ENCODE measurements around the gene MIF4GD. TPM values are rescaled to one million over a fixed set of nuclear protein-coding genes. Genes with fewer than 3 reads are reported as not detected.

MIF4GD gene
- total RNA-seq, 1 experiment from 2014 or later: 26.1 TPM

DNA sequence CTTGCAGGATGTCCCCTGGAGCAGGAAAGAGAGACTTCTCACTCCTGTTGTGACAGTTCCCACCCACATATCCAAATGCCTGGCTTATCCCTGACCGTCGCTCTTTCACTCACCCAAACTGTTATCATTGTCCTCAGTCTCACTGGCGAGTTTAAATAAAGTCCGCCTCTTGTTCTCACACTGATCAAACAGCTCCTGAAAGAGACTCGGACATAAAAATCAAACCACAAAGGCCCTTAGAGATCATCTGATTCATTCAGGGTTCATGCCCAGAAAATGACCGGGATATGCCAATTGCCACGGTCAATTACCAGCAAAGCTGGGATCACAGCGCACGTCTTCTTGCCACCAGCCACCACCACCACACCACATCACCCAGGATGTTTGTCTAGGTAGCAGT, 29.5 kb downstream of the MIF4GD start:
- no peak overlapping the region for H4K8ac ChIP-seq (replicated peaks; ENCODE audit: insufficient read length, low read depth, low read length)
- H3K4me1 Mint-ChIP-seq: peaks cover 8 to 15% of the 10 kb centered on the region in 2 experiments
- H3K27me3 ChIP-seq (ENCODE audit: insufficient read depth, low read length): no peaks in the 10 kb centered on the region
- H3K4ac ChIP-seq (ENCODE audit: low read depth, low read length): no peak overlapping the region
- WGBS (ENCODE audit: extremely low coverage, insufficient read length, low lambda C conversion rate): no CpG with 5 or more reads among the region's 9 CpGs
- H3K23me2 ChIP-seq (ENCODE audit: insufficient read length, low read depth, low read length, poor library complexity, severe bottlenecking): no peaks in the 10 kb centered on the region
- H3K79me1 ChIP-seq (ENCODE audit: insufficient read depth, low read depth, low read length, poor library complexity, severe bottlenecking): no peaks in the 10 kb centered on the region
- no peak overlapping the region for H3K4me3 Mint-ChIP-seq
- no peaks in the 10 kb centered on the region for H3K9me3 Mint-ChIP-seq
- peak overlapping the region in 1 of 3 experiments; percentile 70; a peak in 1 of 7 replicates for H3K27ac Mint-ChIP-seq
- H2BK15ac ChIP-seq (ENCODE audit: low read depth, low read length): no peak overlapping the region
- H2BK5ac ChIP-seq (ENCODE audit: insufficient read length, low read length): no peak overlapping the region
- no peak overlapping the region for H3K18ac ChIP-seq (ENCODE audit: insufficient read length, low read depth, low read length)
- no peak overlapping the region for H3K56ac ChIP-seq (ENCODE audit: insufficient read length, low read depth, low read length)
- no peak overlapping the region for H2BK120ac ChIP-seq (ENCODE audit: low read depth, low read length, poor library complexity, severe bottlenecking)
- H2AK5ac ChIP-seq (ENCODE audit: insufficient read length, low read length): no peak overlapping the region
- no peak overlapping the region for H3K4me2 ChIP-seq (ENCODE audit: insufficient read depth, insufficient read length, low read length)
- no peak overlapping the region for H2AFZ ChIP-seq (ENCODE audit: low read length)
- TF ChIP-seq, protein P1, sequence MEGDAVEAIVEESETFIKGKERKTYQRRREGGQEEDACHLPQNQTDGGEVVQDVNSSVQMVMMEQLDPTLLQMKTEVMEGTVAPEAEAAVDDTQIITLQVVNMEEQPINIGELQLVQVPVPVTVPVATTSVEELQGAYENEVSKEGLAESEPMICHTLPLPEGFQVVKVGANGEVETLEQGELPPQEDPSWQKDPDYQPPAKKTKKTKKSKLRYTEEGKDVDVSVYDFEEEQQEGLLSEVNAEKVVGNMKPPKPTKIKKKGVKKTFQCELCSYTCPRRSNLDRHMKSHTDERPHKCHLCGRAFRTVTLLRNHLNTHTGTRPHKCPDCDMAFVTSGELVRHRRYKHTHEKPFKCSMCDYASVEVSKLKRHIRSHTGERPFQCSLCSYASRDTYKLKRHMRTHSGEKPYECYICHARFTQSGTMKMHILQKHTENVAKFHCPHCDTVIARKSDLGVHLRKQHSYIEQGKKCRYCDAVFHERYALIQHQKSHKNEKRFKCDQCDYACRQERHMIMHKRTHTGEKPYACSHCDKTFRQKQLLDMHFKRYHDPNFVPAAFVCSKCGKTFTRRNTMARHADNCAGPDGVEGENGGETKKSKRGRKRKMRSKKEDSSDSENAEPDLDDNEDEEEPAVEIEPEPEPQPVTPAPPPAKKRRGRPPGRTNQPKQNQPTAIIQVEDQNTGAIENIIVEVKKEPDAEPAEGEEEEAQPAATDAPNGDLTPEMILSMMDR (conservative IDR thresholded peaks at IDR 0.05): no peak
- H3K27ac ChIP-seq (ENCODE audit: insufficient read length, low read depth, low read length): no peak overlapping the region
- no peak for DNase-seq
- no peak overlapping the region for H4K91ac ChIP-seq (ENCODE audit: insufficient read length, low read depth, low read length)
- peaks cover 39 to 85% (median 82%) of the 10 kb centered on the region in 3 experiments; a peak in 6 of 7 replicates for H3K36me3 Mint-ChIP-seq (ENCODE audit: insufficient read depth in 1 of 3, low read depth in 3 of 3)
- H3K27me3 Mint-ChIP-seq (ENCODE audit: low read depth): no peaks in the 10 kb centered on the region
- H3K14ac ChIP-seq (ENCODE audit: insufficient read depth, low read length): no peak overlapping the region
- H4K5ac ChIP-seq (ENCODE audit: insufficient read length, low read depth, low read length): no peak overlapping the region
- H3K9me3 ChIP-seq (ENCODE audit: control insufficient read depth, low read depth, low read length): no peaks in the 10 kb centered on the region
- no peak overlapping the region for H3T11ph ChIP-seq (ENCODE audit: low read length)
- H3K23ac ChIP-seq (ENCODE audit: insufficient read length, low read depth, low read length): no peak overlapping the region
- H2BK20ac ChIP-seq (ENCODE audit: low read depth, low read length, poor library complexity, severe bottlenecking): no peak overlapping the region
- H3K4me1 ChIP-seq (ENCODE audit: insufficient read depth, low read length): no peaks in the 10 kb centered on the region
- H2BK12ac ChIP-seq (ENCODE audit: insufficient read length, low read depth, low read length): no peak overlapping the region
- peaks cover 4% of the 10 kb centered on the region for H4K20me1 ChIP-seq (ENCODE audit: control insufficient read depth, insufficient read depth, insufficient read length)
- no peak overlapping the region for H3K9ac ChIP-seq (ENCODE audit: extremely low read depth, insufficient read length, low read length)
- no peaks in the 10 kb centered on the region for H3K79me2 ChIP-seq (ENCODE audit: insufficient read depth, low read length)

All from H9 (cell line).